GM23338 (cell line): ENCODE measurements around the gene CDYL2. TPM values are rescaled to one million over a fixed set of nuclear protein-coding genes. Genes with fewer than 3 reads are reported as not detected.

Experiments used
- ATAC-seq: fragments of 200-7000 bp; cut with Tn5 transposase; 3 replicates; pipeline ENCODE4 v1.9.1; 2020
- DNase-seq: peaks from one replicate; pipeline ENCODE4 v3.0.0-alpha.2; 2015; ENCODE audit warnings: low spot score
- H2AFZ ChIP-seq: fragments of 200-600 bp; sonication (generic); 2 replicates; pipeline ENCODE4 v1.8.0; 2016; ENCODE audit warnings: antibody characterized with exemption, mild to moderate bottlenecking, moderate library complexity
- H3F3A ChIP-seq: fragments of 200-600 bp; sonication (generic); replicated peaks from 2 replicates; pipeline ENCODE4 v1.8.0; 2017; ENCODE audit warnings: antibody characterized with exemption, mixed run types, low read depth
- H3K27ac ChIP-seq: fragments of 200-600 bp; sonication (generic); 2 replicates; pipeline ENCODE4 v1.6.1; 2016; ENCODE audit warnings: low read depth
- H3K27me3 ChIP-seq: fragments of 200-600 bp; sonication (generic); 2 replicates; pipeline ENCODE4 v1.8.0; 2016; ENCODE audit warnings: mild to moderate bottlenecking, mixed run types, moderate library complexity; ENCODE audit not compliant: insufficient read depth
- H3K36me3 ChIP-seq: fragments of 200-600 bp; sonication (generic); 2 replicates; pipeline ENCODE4 v1.8.0; 2016; ENCODE audit warnings: mild to moderate bottlenecking; ENCODE audit not compliant: insufficient read depth
- H3K4me1 ChIP-seq: fragments of 200-600 bp; sonication (generic); 2 replicates; pipeline ENCODE4 v1.8.0; 2016; ENCODE audit warnings: mild to moderate bottlenecking, moderate library complexity; ENCODE audit not compliant: insufficient read depth
- H3K4me2 ChIP-seq: fragments of 200-600 bp; sonication (generic); 2 replicates; pipeline ENCODE4 v1.7.1; 2017; ENCODE audit warnings: mixed run types
- H3K4me3 ChIP-seq: fragments of 200-600 bp; sonication (generic); 2 replicates; pipeline ENCODE4 v1.6.1; 2016; ENCODE audit warnings: mixed run types
- H3K79me2 ChIP-seq: fragments of 200-600 bp; sonication (generic); replicated peaks from 2 replicates; pipeline ENCODE4 v1.8.0; 2017; ENCODE audit warnings: mild to moderate bottlenecking; ENCODE audit not compliant: insufficient read depth
- H3K9me2 ChIP-seq: fragments of 200-600 bp; sonication (generic); 2 replicates; pipeline ENCODE4 v1.8.0; 2017; ENCODE audit not compliant: insufficient read depth
- H4K20me1 ChIP-seq: fragments of 200-600 bp; sonication (generic); replicated peaks from 2 replicates; pipeline ENCODE4 v1.8.0; 2017; ENCODE audit warnings: mild to moderate bottlenecking; ENCODE audit not compliant: insufficient read depth
- H3K27ac Mint-ChIP-seq: 2 replicates; pipeline ENCODE4 v1.8.0; 2020; ENCODE audit warnings: inconsistent platforms, mild to moderate bottlenecking, moderate library complexity, mixed read lengths
- H3K27me3 Mint-ChIP-seq: 3 replicates; pipeline ENCODE4 v1.8.0; 2022; ENCODE audit warnings: low read depth, mild to moderate bottlenecking, moderate library complexity, mixed read lengths, inconsistent platforms; ENCODE audit not compliant: insufficient read depth, poor library complexity
- H3K36me3 Mint-ChIP-seq: 3 replicates; pipeline ENCODE4 v1.8.0; 2021; ENCODE audit warnings: low read depth, mild to moderate bottlenecking, inconsistent platforms, moderate library complexity, mixed read lengths
- H3K4me1 Mint-ChIP-seq: 3 replicates; pipeline ENCODE4 v1.8.0; 2020; ENCODE audit warnings: mild to moderate bottlenecking, inconsistent platforms, mixed read lengths
- H3K4me3 Mint-ChIP-seq: 3 replicates; pipeline ENCODE4 v1.8.0; 2021; ENCODE audit warnings: moderate library complexity, mild to moderate bottlenecking, inconsistent platforms, mixed read lengths
- H3K9me3 Mint-ChIP-seq: 3 replicates; pipeline ENCODE4 v1.8.0; 2020; ENCODE audit warnings: moderate library complexity, mild to moderate bottlenecking, inconsistent platforms, mixed read lengths
- CREB1 ChIP-seq: fragments of 250-450 bp; sonication (Bioruptor Pico); IDR thresholded peaks from 2 replicates; pipeline ENCODE4 v1.5.0; 2020; ENCODE audit warnings: low read depth, mild to moderate bottlenecking, moderate library complexity
- CTCF ChIP-seq, 2 experiments: fragments of 200-600 bp in 1 of 2; sonication (generic) in 1 of 2; conservative IDR thresholded peaks; 2 replicates each; pipeline versions ENCODE4 v1.5.1 to v1.6.1; 2016 to 2017; ENCODE audit warnings: antibody characterized with exemption in 2 of 2, low read depth in 2 of 2, mild to moderate bottlenecking in 2 of 2, moderate library complexity in 1 of 2
- ETS1 ChIP-seq: IDR thresholded peaks from 2 replicates; pipeline ENCODE4 v1.6.1; 2016; ENCODE audit warnings: antibody characterized with exemption
- EZH2 ChIP-seq: fragments of 200-600 bp; sonication (generic); IDR thresholded peaks from one replicate; pipeline ENCODE4 v1.8.0; 2017; ENCODE audit warnings: antibody characterized with exemption, mild to moderate bottlenecking, low read depth; ENCODE audit not compliant: unreplicated experiment
- EZH2phosphoT487 ChIP-seq: fragments of 200-600 bp; sonication (generic); IDR thresholded peaks from one replicate; pipeline ENCODE4 v1.8.1; 2018; ENCODE audit warnings: antibody characterized with exemption; ENCODE audit not compliant: unreplicated experiment
- JUNB ChIP-seq: IDR thresholded peaks from one replicate; pipeline ENCODE4 v1.6.1; 2016; ENCODE audit warnings: antibody characterized with exemption; ENCODE audit not compliant: unreplicated experiment
- NANOG ChIP-seq: IDR thresholded peaks from 2 replicates; pipeline ENCODE4 v1.6.1; 2016; ENCODE audit warnings: antibody characterized with exemption, borderline replicate concordance
- POLR2AphosphoS5 ChIP-seq: IDR thresholded peaks from 2 replicates; pipeline ENCODE4 v1.6.1; 2016; ENCODE audit warnings: antibody characterized with exemption, low read depth
- REST ChIP-seq: IDR thresholded peaks from one replicate; pipeline ENCODE4 v1.6.1; 2018; ENCODE audit warnings: antibody characterized with exemption; ENCODE audit not compliant: unreplicated experiment
- STAT1 ChIP-seq: IDR thresholded peaks from one replicate; pipeline ENCODE4 v1.6.1; 2016; ENCODE audit warnings: antibody characterized with exemption; ENCODE audit not compliant: unreplicated experiment
- ZNF114 ChIP-seq: fragments of 250-450 bp; sonication (Bioruptor Pico); IDR thresholded peaks from 2 replicates; pipeline ENCODE4 v1.5.0; 2020; ENCODE audit warnings: mild to moderate bottlenecking, moderate library complexity
- ZNF331 ChIP-seq: fragments of 250-450 bp; sonication (Bioruptor Pico); IDR thresholded peaks from 2 replicates; pipeline ENCODE4 v1.5.0; 2020; ENCODE audit warnings: low read depth, mild to moderate bottlenecking, moderate library complexity
- ZNF462 ChIP-seq: fragments of 250-450 bp; sonication (Bioruptor Pico); IDR thresholded peaks from 2 replicates; pipeline ENCODE4 v1.5.0; 2020; ENCODE audit warnings: mild to moderate bottlenecking, moderate library complexity
- polyA plus RNA-seq: library from polyadenylated mRNA; unstranded; fragments of >200 nt; fragmentation: Nextera tagmentation; extraction: Ambion mirVana; gene quantifications from 2 replicates; pipeline ENCODE4 v1.2.1, GENCODE V29; 2016
- total RNA-seq: library from RNA; depleted of rRNA; stranded (reverse); fragments of >200 nt; shearing (Covaris generic); gene quantifications from 2 replicates; pipeline ENCODE4 v1.2.3, GENCODE V29; 2014

CDYL2 gene
- total and polyA plus RNA-seq, 2 experiments from 2014 or later = 0.82 to 4.3 TPM

- no peak overlapping the region for H3K27ac Mint-ChIP-seq
- Histone ChIP-seq H4K20me1 (no peaks in the 10 kb centered on the region), H3K27me3 (no peaks in the 10 kb centered on the region), H3K9me2 (no peaks in the 10 kb centered on the region), H3K36me3 (no peaks in the 10 kb centered on the region), H3K4me2 (no peak overlapping the region), H3K4me3 (no peak overlapping the region), H3K79me2 (no peaks in the 10 kb centered on the region), H2AFZ (no peak overlapping the region), H3F3A (no peaks in the 10 kb centered on the region), H3K27ac (no peak overlapping the region), H3K4me1 (no peaks in the 10 kb centered on the region)
- peaks cover 4% of the 10 kb centered on the region for H3K4me1 Mint-ChIP-seq
- peaks cover 3% of the 10 kb centered on the region; the same call in 2 of the 3 replicates for H3K36me3 Mint-ChIP-seq
- TF ChIP-seq ETS1 (no peak), CTCF (conservative IDR thresholded peaks at IDR 0.05; ENCODE audit: low read depth in 2 of 2) (no peak), EZH2phosphoT487 (no peak), NANOG (no peak), EZH2 (no peak), CREB1 (no peak), ZNF462 (CRISPR knock-in tag) (no peak), STAT1 (no peak), ZNF331 (no peak), JUNB (no peak), ZNF114 (CRISPR knock-in tag) (no peak), POLR2AphosphoS5 (no peak), REST (no peak)
- no peak overlapping the region for H3K4me3 Mint-ChIP-seq
- ATAC-seq (no peak), DNase-seq (no peak)
- H3K27me3 Mint-ChIP-seq = peaks cover 4% of the 10 kb centered on the region
- peaks cover 11% of the 10 kb centered on the region for H3K9me3 Mint-ChIP-seq
These were observed 199.6 kb downstream of the CDYL2 start for GRCh38 chr16:80604600-80605355.
